K562 (cell line): ENCODE results near the gene TRIM33. TPM values are rescaled to one million over a fixed set of nuclear protein-coding genes. Genes with fewer than 3 reads are reported as not detected.
A peak's percentile ranks its signal among the peaks of the same experiment; 100 is the strongest.

ENCODE experiments used
- ATAC-seq: fragments of 200-7000 bp; cut with Tn5 transposase; 3 replicates; pipeline ENCODE4 v1.9.1; 2020; ENCODE audit warnings: moderate library complexity
- BruUV-seq: library from RNA; stranded (reverse); fragments of 400-500 nt; replicated peaks from 2 replicates; lab custom pipeline; 2021; lab: Mats Ljungman, UMichigan
- CTCF ChIA-PET: fragments of 300-600 bp; formaldehyde crosslinking; extraction: SDS; loops from one replicate; lab custom pipeline; 2021; ENCODE audit warnings: low intra/inter-chr PET ratio; lab: Yijun Ruan, JAX
- POLR2A ChIA-PET: fragments of 300-600, 350-650 bp; sonication (Branson Sonifier 250); formaldehyde crosslinking; extraction: SDS; loops from one replicate; lab custom pipeline; 2021; ENCODE audit warnings: antibody characterized with exemption, inconsistent platforms; lab: Yijun Ruan, JAX
- DNase-seq, 4 experiments: peaks; one replicate each; pipeline versions ENCODE4 v3.0.0 to v3.0.0-alpha.2; 2011 to 2018; ENCODE audit warnings: low spot score in 3 of 4, mixed read lengths in 3 of 4; ENCODE audit errors: extremely low read depth in 1 of 4
- FAIRE-seq: peaks from 2 replicates; lab custom pipeline; 2011; peaks lifted over from hg19 to GRCh38; lab: Jason Lieb, UNC
- H2AFZ ChIP-seq: 2 replicates; pipeline ENCODE4 v1.6.0; 2011; ENCODE audit warnings: low read depth, low read length, control low read depth, inconsistent platforms
- H3K27ac ChIP-seq: fragments of 200-600 bp; 3 replicates; pipeline ENCODE4 v1.8.0; 2011; ENCODE audit warnings: low read depth, mild to moderate bottlenecking, control low read depth, inconsistent platforms, low read length, moderate library complexity, mixed read lengths; ENCODE audit errors: extremely low read depth
- H3K27me3 ChIP-seq, 2 experiments: fragments of 300-600 bp in 1 of 2; 2 replicates in 1 of 2; 3 replicates in 1 of 2; pipeline versions ENCODE4 v1.6.0 to v1.8.0; 2011; ENCODE audit warnings: inconsistent platforms in 2 of 2, low read length in 2 of 2, mild to moderate bottlenecking in 1 of 2, mixed read lengths in 1 of 2, moderate library complexity in 1 of 2; ENCODE audit not compliant: control insufficient read depth in 2 of 2, insufficient read depth in 2 of 2
- H3K36me3 ChIP-seq: fragments of 300-600 bp; 3 replicates; pipeline ENCODE4 v1.8.0; 2011; ENCODE audit warnings: mild to moderate bottlenecking, low read length, inconsistent platforms; ENCODE audit not compliant: control insufficient read depth, insufficient read depth
- H3K4me1 ChIP-seq, 2 experiments: fragments of 200-600 bp in 1 of 2; replicated peaks in 1 of 2; 2 replicates in 1 of 2; 3 replicates in 1 of 2; pipeline versions ENCODE4 v1.5.1 to v1.8.0; 2011; ENCODE audit warnings: inconsistent platforms in 2 of 2, low read length in 2 of 2, mild to moderate bottlenecking in 1 of 2, mixed read lengths in 1 of 2, moderate library complexity in 1 of 2; ENCODE audit not compliant: control insufficient read depth in 2 of 2, insufficient read depth in 2 of 2
- H3K4me2 ChIP-seq: 2 replicates; pipeline ENCODE4 v1.6.1; 2011; ENCODE audit warnings: low read length, control low read depth, inconsistent platforms, mixed read lengths; ENCODE audit not compliant: insufficient read depth
- H3K4me3 ChIP-seq: fragments of 200-600 bp; sonication (generic), shearing (Covaris generic); 2 replicates; pipeline ENCODE4 v1.5.1; 2016; ENCODE audit warnings: control low read depth, inconsistent platforms
- H3K79me2 ChIP-seq: fragments of 200-600 bp; 3 replicates; pipeline ENCODE4 v1.8.0; 2011; ENCODE audit warnings: low read length, inconsistent platforms; ENCODE audit not compliant: control insufficient read depth, insufficient read depth
- H3K9ac ChIP-seq, 2 experiments: 2 replicates each; pipeline versions ENCODE4 v1.6.0 to v1.6.1; 2011; ENCODE audit warnings: low read depth in 2 of 2, low read length in 2 of 2, control low read depth in 1 of 2, inconsistent platforms in 1 of 2, mild to moderate bottlenecking in 1 of 2, mixed read lengths in 1 of 2; ENCODE audit not compliant: insufficient read depth in 1 of 2
- H3K9me1 ChIP-seq: one replicate; pipeline ENCODE4 v1.6.0; 2011; ENCODE audit warnings: inconsistent platforms, mild to moderate bottlenecking, low read length, moderate library complexity; ENCODE audit not compliant: control insufficient read depth, insufficient read depth
- H3K9me3 ChIP-seq: replicated peaks from 2 replicates; pipeline ENCODE4 v1.5.1; 2011; ENCODE audit warnings: low read depth, low read length, inconsistent platforms; ENCODE audit not compliant: control insufficient read depth, insufficient read depth
- H4K20me1 ChIP-seq: replicated peaks from 2 replicates; pipeline ENCODE4 v1.6.1; 2011; ENCODE audit warnings: low read length, inconsistent platforms, mixed read lengths; ENCODE audit not compliant: control insufficient read depth, insufficient read depth
- DACH1 ChIP-seq: fragments of 450-650 bp; IDR thresholded peaks from 2 replicates; pipeline ENCODE4 v1.6.1; 2018; ENCODE audit not compliant: partially characterized antibody
- HDAC6 ChIP-seq: IDR thresholded peaks from 2 replicates; pipeline ENCODE4 v1.6.1; 2012; ENCODE audit warnings: low read depth, mild to moderate bottlenecking, control low read depth, inconsistent platforms, low read length, moderate library complexity
- KAT2B ChIP-seq: IDR thresholded peaks from one replicate; pipeline ENCODE4 v1.6.1; 2012; ENCODE audit warnings: low read depth, mild to moderate bottlenecking, control low read depth, inconsistent platforms, low read length, moderate library complexity
- MAFF ChIP-seq: IDR thresholded peaks from 2 replicates; pipeline ENCODE4 v1.6.1; 2012; ENCODE audit warnings: low read length, improper control_type of control experiment
- MBD2 ChIP-seq: sonication (generic); IDR thresholded peaks from 2 replicates; pipeline ENCODE4 v1.6.1; 2016; ENCODE audit warnings: low read depth, borderline replicate concordance
- MCM2 ChIP-seq: fragments of 450-650 bp; IDR thresholded peaks from 2 replicates; pipeline ENCODE4 v1.6.1; 2017; ENCODE audit warnings: low read depth, mild to moderate bottlenecking
- POLR3A ChIP-seq: IDR thresholded peaks from 2 replicates; pipeline ENCODE4 v1.6.1; 2011; ENCODE audit warnings: borderline replicate concordance, mild to moderate bottlenecking, moderate library complexity; ENCODE audit not compliant: insufficient read length, insufficient read depth; ENCODE audit errors: extremely low read depth
- TGIF2 ChIP-seq: sonication (generic); formaldehyde crosslinking; IDR thresholded peaks from 2 replicates; pipeline ENCODE4 v1.8.1; 2022; ENCODE audit warnings: mild to moderate bottlenecking, missing genetic modification reagents, moderate library complexity
- WGBS: fragments of 100-300 bp; shearing (Covaris generic); methylation state at CpG from one replicate; pipeline ENCODE4 v1.1.6; 2016; ENCODE audit warnings: low coverage, mixed read lengths; ENCODE audit not compliant: insufficient coverage; ENCODE audit errors: missing lambda C conversion rate; 5-methylcytosine and 5-hydroxymethylcytosine counted together
- in situ Hi-C: fragments of 300-500 bp; cut with MboI; formaldehyde crosslinking; loops from 4 replicates; pipeline ENCODE4 v1.15.0; 2018; ENCODE audit warnings: inconsistent platforms, mixed read lengths
- intact Hi-C: fragments of 100-400 bp; cut with micrococcal nuclease; formaldehyde crosslinking; loops from 2 replicates; pipeline ENCODE4 v1.14.2; 2022
- polyA plus RNA-seq, 8 experiments: library from polyadenylated mRNA; depleted of rRNA in 4 of 8; stranded (reverse) in 5 of 8; unstranded in 3 of 8; fragments of >200 nt; fragmentation: Nextera tagmentation in 2 of 8; fragmentation: Illumina TruSeq in 1 of 8; extraction: Ambion mirVana in 2 of 8; extraction: Trizol in 1 of 8; gene quantifications; 2 replicates each; pipeline versions ENCODE4 v1.2.1 to v1.2.3, GENCODE V29; 2011 to 2014; ENCODE audit warnings: inconsistent platforms in 1 of 8, missing spikeins in 1 of 8
- total RNA-seq, 7 experiments: library from RNA; depleted of rRNA in 6 of 7; stranded (reverse); fragments of >200 nt in 6 of 7; fragmentation: Illumina TruSeq in 2 of 7; extraction: Trizol in 2 of 7; gene quantifications; 2 replicates each; pipeline versions ENCODE4 v1.2.1 to v1.2.3, GENCODE V29; 2011 to 2021; ENCODE audit warnings: low replicate concordance in 1 of 7
- TF ChIP-seq, protein P1 (sequence below): fragments of 450-650 bp; conservative IDR thresholded peaks from 2 replicates; pipeline ENCODE4 v1.6.1; 2016; ENCODE audit warnings: missing genetic modification characterization, low read depth, mild to moderate bottlenecking, missing compliant biosample characterization, moderate library complexity
- TF ChIP-seq, protein P2 (sequence below): fragments of 250-450 bp; sonication (Bioruptor Pico); IDR thresholded peaks from 2 replicates; pipeline ENCODE4 v1.4.0; 2020; ENCODE audit warnings: mild to moderate bottlenecking, moderate library complexity
- TF ChIP-seq, protein P3 (sequence below): fragments of 250-450 bp; sonication (Bioruptor Pico); IDR thresholded peaks from 2 replicates; pipeline ENCODE4 v1.5.0; 2022; ENCODE audit warnings: mild to moderate bottlenecking
- TF ChIP-seq, protein P4 (sequence below): fragments of 200-800 bp; sonication (Bioruptor generic); IDR thresholded peaks from 2 replicates; pipeline ENCODE4 v1.6.1; 2017; ENCODE audit warnings: missing genetic modification characterization, missing compliant biosample characterization

Gene TRIM33
- total and polyA plus RNA-seq, 9 of the 15 experiments (the other 6 are each of a cell fraction or from before 2014, with no cell fraction given): 9.3 to 58.4 (median 40.2) TPM

DNA sequence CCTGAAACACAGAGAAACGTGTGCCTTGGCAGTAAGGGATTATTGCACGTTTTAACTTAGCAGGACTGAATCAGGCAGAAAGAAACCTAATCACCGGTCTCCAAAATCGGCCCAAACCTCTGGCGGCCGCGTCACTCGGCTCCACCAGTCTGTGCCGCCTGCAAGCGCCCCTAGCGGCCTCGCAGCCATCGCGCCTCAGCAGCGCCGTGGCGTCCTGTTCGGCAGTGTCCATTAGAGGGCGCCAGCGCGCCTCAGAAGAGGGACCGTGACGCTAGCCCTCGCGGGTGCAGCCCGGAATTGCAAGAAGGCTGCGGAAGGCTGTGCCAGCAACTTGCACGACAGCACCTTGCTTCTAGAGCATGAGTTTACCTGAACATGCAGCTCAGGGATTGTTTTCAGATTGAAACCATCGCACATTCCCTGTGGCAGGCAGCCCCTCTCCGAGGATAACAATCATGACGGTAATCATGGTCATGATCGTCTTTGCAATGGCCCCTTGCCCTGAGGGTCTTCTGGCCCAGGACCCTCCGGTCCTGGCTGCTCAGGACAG, 164.4 kb downstream of the TRIM33 start:
- FAIRE-seq (peak; percentile 97), DNase-seq (peak; percentile 95 to 98 (median 96)), ATAC-seq (peak; percentile 99)
- in situ Hi-C loops (no loop called here), intact Hi-C loops (loop anchor here (1.0 to 10.0 kb wide), 5 partner anchors 42 to 408 kb away; partner anchors contain the start of gene CSDE1)
- ChIA-PET CTCF (interaction anchor here (0.8 to 3.0 kb wide), 11 partner anchors 52 to 766 kb away, joined by 3 to 68 read pairs (median 5); partner anchors contain the start of genes BCAS2, CSDE1, DENND2C and NRAS), POLR2A (interaction anchor here (1.1 kb wide), 1 partner anchor 11 kb away, joined by 3 read pairs; no protein-coding TSS in a partner anchor)
- Histone ChIP-seq H3K9me1 (no peaks in the 10 kb centered on the region), H3K9me3 (no peaks in the 10 kb centered on the region), H3K9ac (peak overlapping the region; percentile 39 to 75; a peak in 2 of 4 replicates), H4K20me1 (no peaks in the 10 kb centered on the region), H3K4me3 (peak overlapping the region; percentile 20), H3K36me3 (no peaks in the 10 kb centered on the region), H3K4me2 (peak overlapping the region; percentile 86), H3K27ac (no peak overlapping the region), H2AFZ (peak overlapping the region; percentile 97), H3K4me1 (peaks cover 2 to 12% of the 10 kb centered on the region in 2 experiments; a peak in 4 of 5 replicates), H3K27me3 (no peaks in the 10 kb centered on the region; a peak in 1 of 5 replicates), H3K79me2 (no peaks in the 10 kb centered on the region)
- no TSS peak for BruUV-seq
- WGBS: 4% methylated on average over 33 of the region's 33 CpGs
- TF ChIP-seq MAFF (no peak), DACH1 (no peak), MBD2 (no peak), KAT2B (no peak), POLR3A (no peak), HDAC6 (no peak), MCM2 (no peak), TGIF2 (CRISPR knock-in tag) (no peak)
- TF ChIP-seq, protein P1, sequence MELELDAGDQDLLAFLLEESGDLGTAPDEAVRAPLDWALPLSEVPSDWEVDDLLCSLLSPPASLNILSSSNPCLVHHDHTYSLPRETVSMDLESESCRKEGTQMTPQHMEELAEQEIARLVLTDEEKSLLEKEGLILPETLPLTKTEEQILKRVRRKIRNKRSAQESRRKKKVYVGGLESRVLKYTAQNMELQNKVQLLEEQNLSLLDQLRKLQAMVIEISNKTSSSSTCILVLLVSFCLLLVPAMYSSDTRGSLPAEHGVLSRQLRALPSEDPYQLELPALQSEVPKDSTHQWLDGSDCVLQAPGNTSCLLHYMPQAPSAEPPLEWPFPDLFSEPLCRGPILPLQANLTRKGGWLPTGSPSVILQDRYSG: peak; percentile 49; the same call in 1 of the 2 replicates
- TF ChIP-seq, protein P2, sequence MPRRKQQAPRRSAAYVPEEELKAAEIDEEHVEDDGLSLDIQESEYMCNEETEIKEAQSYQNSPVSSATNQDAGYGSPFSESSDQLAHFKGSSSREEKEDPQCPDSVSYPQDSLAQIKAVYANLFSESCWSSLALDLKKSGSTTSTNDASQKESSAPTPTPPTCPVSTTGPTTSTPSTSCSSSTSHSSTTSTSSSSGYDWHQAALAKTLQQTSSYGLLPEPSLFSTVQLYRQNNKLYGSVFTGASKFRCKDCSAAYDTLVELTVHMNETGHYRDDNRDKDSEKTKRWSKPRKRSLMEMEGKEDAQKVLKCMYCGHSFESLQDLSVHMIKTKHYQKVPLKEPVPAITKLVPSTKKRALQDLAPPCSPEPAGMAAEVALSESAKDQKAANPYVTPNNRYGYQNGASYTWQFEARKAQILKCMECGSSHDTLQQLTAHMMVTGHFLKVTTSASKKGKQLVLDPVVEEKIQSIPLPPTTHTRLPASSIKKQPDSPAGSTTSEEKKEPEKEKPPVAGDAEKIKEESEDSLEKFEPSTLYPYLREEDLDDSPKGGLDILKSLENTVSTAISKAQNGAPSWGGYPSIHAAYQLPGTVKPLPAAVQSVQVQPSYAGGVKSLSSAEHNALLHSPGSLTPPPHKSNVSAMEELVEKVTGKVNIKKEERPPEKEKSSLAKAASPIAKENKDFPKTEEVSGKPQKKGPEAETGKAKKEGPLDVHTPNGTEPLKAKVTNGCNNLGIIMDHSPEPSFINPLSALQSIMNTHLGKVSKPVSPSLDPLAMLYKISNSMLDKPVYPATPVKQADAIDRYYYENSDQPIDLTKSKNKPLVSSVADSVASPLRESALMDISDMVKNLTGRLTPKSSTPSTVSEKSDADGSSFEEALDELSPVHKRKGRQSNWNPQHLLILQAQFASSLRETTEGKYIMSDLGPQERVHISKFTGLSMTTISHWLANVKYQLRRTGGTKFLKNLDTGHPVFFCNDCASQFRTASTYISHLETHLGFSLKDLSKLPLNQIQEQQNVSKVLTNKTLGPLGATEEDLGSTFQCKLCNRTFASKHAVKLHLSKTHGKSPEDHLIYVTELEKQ (CRISPR knock-in tag): no peak
- TF ChIP-seq, protein P3, sequence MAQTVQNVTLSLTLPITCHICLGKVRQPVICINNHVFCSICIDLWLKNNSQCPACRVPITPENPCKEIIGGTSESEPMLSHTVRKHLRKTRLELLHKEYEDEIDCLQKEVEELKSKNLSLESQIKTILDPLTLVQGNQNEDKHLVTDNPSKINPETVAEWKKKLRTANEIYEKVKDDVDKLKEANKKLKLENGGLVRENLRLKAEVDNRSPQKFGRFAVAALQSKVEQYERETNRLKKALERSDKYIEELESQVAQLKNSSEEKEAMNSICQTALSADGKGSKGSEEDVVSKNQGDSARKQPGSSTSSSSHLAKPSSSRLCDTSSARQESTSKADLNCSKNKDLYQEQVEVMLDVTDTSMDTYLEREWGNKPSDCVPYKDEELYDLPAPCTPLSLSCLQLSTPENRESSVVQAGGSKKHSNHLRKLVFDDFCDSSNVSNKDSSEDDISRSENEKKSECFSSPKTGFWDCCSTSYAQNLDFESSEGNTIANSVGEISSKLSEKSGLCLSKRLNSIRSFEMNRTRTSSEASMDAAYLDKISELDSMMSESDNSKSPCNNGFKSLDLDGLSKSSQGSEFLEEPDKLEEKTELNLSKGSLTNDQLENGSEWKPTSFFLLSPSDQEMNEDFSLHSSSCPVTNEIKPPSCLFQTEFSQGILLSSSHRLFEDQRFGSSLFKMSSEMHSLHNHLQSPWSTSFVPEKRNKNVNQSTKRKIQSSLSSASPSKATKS (CRISPR knock-in tag): no peak
- TF ChIP-seq, protein P4, sequence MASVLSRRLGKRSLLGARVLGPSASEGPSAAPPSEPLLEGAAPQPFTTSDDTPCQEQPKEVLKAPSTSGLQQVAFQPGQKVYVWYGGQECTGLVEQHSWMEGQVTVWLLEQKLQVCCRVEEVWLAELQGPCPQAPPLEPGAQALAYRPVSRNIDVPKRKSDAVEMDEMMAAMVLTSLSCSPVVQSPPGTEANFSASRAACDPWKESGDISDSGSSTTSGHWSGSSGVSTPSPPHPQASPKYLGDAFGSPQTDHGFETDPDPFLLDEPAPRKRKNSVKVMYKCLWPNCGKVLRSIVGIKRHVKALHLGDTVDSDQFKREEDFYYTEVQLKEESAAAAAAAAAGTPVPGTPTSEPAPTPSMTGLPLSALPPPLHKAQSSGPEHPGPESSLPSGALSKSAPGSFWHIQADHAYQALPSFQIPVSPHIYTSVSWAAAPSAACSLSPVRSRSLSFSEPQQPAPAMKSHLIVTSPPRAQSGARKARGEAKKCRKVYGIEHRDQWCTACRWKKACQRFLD (CRISPR knock-in tag): no peak
